Esophagus muscularis mucosa (tissue), 3 donors: ENCODE data around the gene PANX3.

Experiments used
- CTCF ChIP-seq, 3 experiments: fragments of 200-600 bp in 2 of 3; fragments of 450-650 bp in 1 of 3; sonication (generic) in 2 of 3; IDR thresholded peaks; one replicate each; pipeline ENCODE4 v1.5.1; 2017 to 2019; ENCODE audit warnings: antibody characterized with exemption in 3 of 3, mild to moderate bottlenecking in 2 of 3, moderate library complexity in 1 of 3
- POLR2AphosphoS5 ChIP-seq, 2 donors: sonication (generic); formaldehyde crosslinking; IDR thresholded peaks; one replicate each; pipeline ENCODE4 v1.6.1; 2017; ENCODE audit warnings: antibody characterized with exemption in 2 of 2

- TF ChIP-seq CTCF (IDR thresholded peaks at IDR 0.05) (no peak), POLR2AphosphoS5 (IDR thresholded peaks at IDR 0.05) (no peak)
Measured at GRCh38 chr11:124667601-124668000, 56.4 kb downstream of the PANX3 start.
